ENCODE data around the gene SUGCT. TPM values are rescaled to one million over a fixed set of nuclear protein-coding genes. Genes with fewer than 3 reads are reported as not detected.

Gene SUGCT
- total and polyA plus RNA-seq, 9 of the 15 experiments (the other 6 are each of a cell fraction or from before 2014, with no cell fraction given): 0.58 to 2.5 (median 1.4) TPM

DNA sequence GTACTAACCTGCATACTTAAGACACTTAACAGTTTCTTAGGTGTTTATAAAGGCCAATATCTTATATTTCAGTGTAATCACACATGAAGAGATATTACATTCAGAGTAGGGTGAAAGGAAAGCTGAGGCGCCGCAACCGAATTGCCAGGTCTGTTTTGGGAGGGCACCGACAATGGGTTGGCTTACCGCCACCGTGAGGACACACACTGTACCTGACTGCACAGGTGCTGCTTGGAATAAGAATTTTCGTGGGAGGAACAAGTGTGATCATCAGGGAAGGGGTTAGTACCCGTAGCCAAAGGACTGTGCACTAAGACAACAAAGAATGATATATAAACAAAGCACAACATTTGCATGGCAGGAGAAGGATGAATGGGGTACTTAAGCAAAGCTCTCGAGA, 591.8 kb downstream of the SUGCT start:
- BruUV-seq (replicated peaks): no TSS peak
- H3K27me3 ChIP-seq (ENCODE audit: control insufficient read depth in 2 of 2, insufficient read depth in 2 of 2, low read length in 2 of 2): no peaks in the 10 kb centered on the region
- ChIA-PET CTCF (ENCODE audit: low intra/inter-chr PET ratio) (no interaction called here), POLR2A (no interaction called here)
- in situ Hi-C loops (cut with MboI): no loop called here
- H3K9ac ChIP-seq (ENCODE audit: insufficient read depth in 1 of 2, low read depth in 2 of 2, low read length in 2 of 2): no peak overlapping the region
- ATAC-seq (no peak), FAIRE-seq (no peak), DNase-seq (ENCODE audit: extremely low read depth in 1 of 4, low spot score in 3 of 4) (no peak)
- no peak overlapping the region for H3K4me2 ChIP-seq (ENCODE audit: insufficient read depth, low read length)
- TF ChIP-seq HOMEZ (CRISPR knock-in tag; IDR thresholded peaks at IDR 0.05) (no peak), MAFF (IDR thresholded peaks at IDR 0.05; ENCODE audit: low read length) (no peak), ASH1L (IDR thresholded peaks at IDR 0.05; ENCODE audit: borderline replicate concordance, low read depth, partially characterized antibody) (no peak), ZNF217 (CRISPR knock-in tag; IDR thresholded peaks at IDR 0.05) (no peak), EWSR1 (IDR thresholded peaks at IDR 0.05; ENCODE audit: borderline replicate concordance, low read depth, partially characterized antibody) (no peak), CREB3L1 (IDR thresholded peaks at IDR 0.05; ENCODE audit: borderline replicate concordance, low read depth) (no peak)
- TF ChIP-seq, protein P1, sequence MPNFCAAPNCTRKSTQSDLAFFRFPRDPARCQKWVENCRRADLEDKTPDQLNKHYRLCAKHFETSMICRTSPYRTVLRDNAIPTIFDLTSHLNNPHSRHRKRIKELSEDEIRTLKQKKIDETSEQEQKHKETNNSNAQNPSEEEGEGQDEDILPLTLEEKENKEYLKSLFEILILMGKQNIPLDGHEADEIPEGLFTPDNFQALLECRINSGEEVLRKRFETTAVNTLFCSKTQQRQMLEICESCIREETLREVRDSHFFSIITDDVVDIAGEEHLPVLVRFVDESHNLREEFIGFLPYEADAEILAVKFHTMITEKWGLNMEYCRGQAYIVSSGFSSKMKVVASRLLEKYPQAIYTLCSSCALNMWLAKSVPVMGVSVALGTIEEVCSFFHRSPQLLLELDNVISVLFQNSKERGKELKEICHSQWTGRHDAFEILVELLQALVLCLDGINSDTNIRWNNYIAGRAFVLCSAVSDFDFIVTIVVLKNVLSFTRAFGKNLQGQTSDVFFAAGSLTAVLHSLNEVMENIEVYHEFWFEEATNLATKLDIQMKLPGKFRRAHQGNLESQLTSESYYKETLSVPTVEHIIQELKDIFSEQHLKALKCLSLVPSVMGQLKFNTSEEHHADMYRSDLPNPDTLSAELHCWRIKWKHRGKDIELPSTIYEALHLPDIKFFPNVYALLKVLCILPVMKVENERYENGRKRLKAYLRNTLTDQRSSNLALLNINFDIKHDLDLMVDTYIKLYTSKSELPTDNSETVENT (CRISPR knock-in tag; IDR thresholded peaks at IDR 0.05): no peak
- no peaks in the 10 kb centered on the region for H3K79me2 ChIP-seq (ENCODE audit: control insufficient read depth, insufficient read depth, low read length)
- no peaks in the 10 kb centered on the region for H4K20me1 ChIP-seq (replicated peaks; ENCODE audit: control insufficient read depth, insufficient read depth, low read length)
- H3K4me3 ChIP-seq: no peak overlapping the region
- 7% methylated on average over 9 of the region's 9 CpGs for WGBS (ENCODE audit: insufficient coverage, low coverage, missing lambda C conversion rate)
- no peaks in the 10 kb centered on the region for H3K9me1 ChIP-seq (ENCODE audit: control insufficient read depth, insufficient read depth, low read length)
- no peaks in the 10 kb centered on the region for H3K36me3 ChIP-seq (ENCODE audit: control insufficient read depth, insufficient read depth, low read length)
- intact Hi-C loops (cut with micrococcal nuclease): no loop called here
- H3K27ac ChIP-seq (ENCODE audit: extremely low read depth, low read depth, low read length): no peak overlapping the region
- H3K4me1 ChIP-seq (replicated peaks in 1 of 2; ENCODE audit: control insufficient read depth in 2 of 2, insufficient read depth in 2 of 2, low read length in 2 of 2): no peaks in the 10 kb centered on the region; a peak in 1 of 5 replicates
- H3K9me3 ChIP-seq (replicated peaks; ENCODE audit: control insufficient read depth, insufficient read depth, low read depth, low read length): no peaks in the 10 kb centered on the region
- no peak overlapping the region for H2AFZ ChIP-seq (ENCODE audit: low read depth, low read length)

All from K562 (cell line).